ENCODE data around the gene STIP1. TPM values are rescaled to one million over a fixed set of nuclear protein-coding genes. Genes with fewer than 3 reads are reported as not detected.
A peak's percentile ranks its signal among the peaks of the same experiment; 100 is the strongest.

The STIP1 gene
- total and polyA plus RNA-seq, 9 of the 15 experiments (the other 6 are each of a cell fraction or from before 2014, with no cell fraction given), result 58.1 to 465 (median 346) TPM

DNA sequence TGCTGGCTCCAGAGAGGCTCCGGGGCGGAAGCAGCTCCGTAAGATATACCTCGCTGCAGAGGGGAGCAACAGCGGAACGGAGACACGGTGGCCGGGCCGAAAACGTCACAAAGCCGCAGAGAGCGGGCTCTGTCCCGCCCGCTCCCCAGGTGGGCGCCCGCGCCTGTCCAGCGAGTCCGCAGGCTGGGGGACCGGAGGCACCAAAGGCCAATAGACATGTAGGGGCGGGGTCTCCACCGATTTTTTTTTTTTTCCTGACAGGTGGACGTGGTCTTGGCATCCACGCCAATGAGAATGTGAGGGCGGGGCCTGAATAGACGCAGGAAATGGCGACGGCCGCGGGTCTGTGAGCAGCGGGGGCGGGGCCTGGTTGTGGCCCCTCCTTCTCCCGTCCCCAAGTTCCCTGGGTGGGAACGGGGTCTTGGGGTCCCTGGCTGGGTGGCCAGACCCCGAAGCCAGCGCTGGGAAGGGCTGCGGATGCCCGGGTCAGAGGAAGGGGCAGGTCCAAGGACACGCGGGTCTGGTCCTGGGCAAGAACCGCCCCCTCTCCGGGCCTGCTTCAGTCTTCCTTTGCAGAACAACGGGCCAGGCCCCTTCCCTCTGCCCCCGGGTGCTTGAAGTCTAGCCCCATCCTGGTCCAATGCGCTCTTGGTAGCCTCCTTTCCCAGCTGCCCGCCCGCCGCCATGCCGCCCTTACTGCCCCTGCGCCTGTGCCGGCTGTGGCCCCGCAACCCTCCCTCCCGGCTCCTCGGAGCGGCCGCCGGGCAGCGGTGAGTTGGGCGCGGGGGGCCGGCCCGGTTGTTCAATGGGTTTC, 44.4 kb downstream of the STIP1 start, which contains the start of gene DNAJC4 (continued):
- TF ChIP-seq ZBTB33 (CRISPR knock-in tag; IDR thresholded peaks at IDR 0.05) (no peak), YBX1 (IDR thresholded peaks at IDR 0.05) (no peak), TAF9B (IDR thresholded peaks at IDR 0.05; ENCODE audit: partially characterized antibody) (no peak), PML (IDR thresholded peaks at IDR 0.05; ENCODE audit: low read length) (peak; percentile 47; the same call in 1 of the 2 replicates), ZNF263 (CRISPR knock-in tag; IDR thresholded peaks at IDR 0.05; ENCODE audit: borderline replicate concordance) (peak; percentile 52; the same call in 1 of the 2 replicates), NR4A1 (CRISPR knock-in tag; IDR thresholded peaks at IDR 0.05) (no peak), NR4A1 (tag; IDR thresholded peaks at IDR 0.05) (0 out of 2 replicates have a peak, but pooled peaks have one; percentile 18), SETDB1 (IDR thresholded peaks at IDR 0.05; ENCODE audit: low read length) (no peak), SRSF3 (IDR thresholded peaks at IDR 0.05; ENCODE audit: insufficient read depth, low read length) (no peak), YY1 (IDR thresholded peaks at IDR 0.05; ENCODE audit: borderline replicate concordance in 1 of 3, control insufficient read depth in 1 of 3, extremely low read depth in 1 of 3, insufficient read depth in 3 of 3, insufficient read length in 1 of 3, insufficient replicate concordance in 2 of 3, low read depth in 1 of 3, low read length in 2 of 3) (peak; percentile 27 to 89 (median 76)), GABPA (tag; conservative IDR thresholded peaks at IDR 0.05; ENCODE audit: low read depth) (peak; percentile 50), POU5F1 (IDR thresholded peaks at IDR 0.05; ENCODE audit: borderline replicate concordance, low read depth, low read length, partially characterized antibody) (peak; percentile 35), ZNF354B (CRISPR knock-in tag; IDR thresholded peaks at IDR 0.05) (no peak), RFX1 (IDR thresholded peaks at IDR 0.05) (no peak), MIER1 (IDR thresholded peaks at IDR 0.05; ENCODE audit: low read depth) (no peak), MEF2D (tag; conservative IDR thresholded peaks at IDR 0.05; ENCODE audit: low read depth) (no peak), ZNF780A (CRISPR knock-in tag; IDR thresholded peaks at IDR 0.05) (0 out of 2 replicates have a peak, but pooled peaks have one; percentile 13), NRF1 (conservative IDR thresholded peaks at IDR 0.05 in 1 of 2, IDR thresholded peaks at IDR 0.05 in 1 of 2) (peak; percentile 83 to 86), FOXP1 (CRISPR knock-in tag; IDR thresholded peaks at IDR 0.05) (no peak)
- TF ChIP-seq, protein P1, sequence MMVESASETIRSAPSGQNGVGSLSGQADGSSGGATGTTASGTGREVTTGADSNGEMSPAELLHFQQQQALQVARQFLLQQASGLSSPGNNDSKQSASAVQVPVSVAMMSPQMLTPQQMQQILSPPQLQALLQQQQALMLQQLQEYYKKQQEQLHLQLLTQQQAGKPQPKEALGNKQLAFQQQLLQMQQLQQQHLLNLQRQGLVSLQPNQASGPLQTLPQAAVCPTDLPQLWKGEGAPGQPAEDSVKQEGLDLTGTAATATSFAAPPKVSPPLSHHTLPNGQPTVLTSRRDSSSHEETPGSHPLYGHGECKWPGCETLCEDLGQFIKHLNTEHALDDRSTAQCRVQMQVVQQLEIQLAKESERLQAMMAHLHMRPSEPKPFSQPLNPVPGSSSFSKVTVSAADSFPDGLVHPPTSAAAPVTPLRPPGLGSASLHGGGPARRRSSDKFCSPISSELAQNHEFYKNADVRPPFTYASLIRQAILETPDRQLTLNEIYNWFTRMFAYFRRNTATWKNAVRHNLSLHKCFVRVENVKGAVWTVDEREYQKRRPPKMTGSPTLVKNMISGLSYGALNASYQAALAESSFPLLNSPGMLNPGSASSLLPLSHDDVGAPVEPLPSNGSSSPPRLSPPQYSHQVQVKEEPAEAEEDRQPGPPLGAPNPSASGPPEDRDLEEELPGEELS (CRISPR knock-in tag; IDR thresholded peaks at IDR 0.05; ENCODE audit: borderline replicate concordance), result peak; percentile 49; the same call in 1 of the 2 replicates
- TF ChIP-seq, protein P2, sequence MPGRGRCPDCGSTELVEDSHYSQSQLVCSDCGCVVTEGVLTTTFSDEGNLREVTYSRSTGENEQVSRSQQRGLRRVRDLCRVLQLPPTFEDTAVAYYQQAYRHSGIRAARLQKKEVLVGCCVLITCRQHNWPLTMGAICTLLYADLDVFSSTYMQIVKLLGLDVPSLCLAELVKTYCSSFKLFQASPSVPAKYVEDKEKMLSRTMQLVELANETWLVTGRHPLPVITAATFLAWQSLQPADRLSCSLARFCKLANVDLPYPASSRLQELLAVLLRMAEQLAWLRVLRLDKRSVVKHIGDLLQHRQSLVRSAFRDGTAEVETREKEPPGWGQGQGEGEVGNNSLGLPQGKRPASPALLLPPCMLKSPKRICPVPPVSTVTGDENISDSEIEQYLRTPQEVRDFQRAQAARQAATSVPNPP (IDR thresholded peaks at IDR 0.05; ENCODE audit: borderline replicate concordance, insufficient read depth, insufficient read length), result no peak
